CD8-positive, alpha-beta memory T cell (primary cell): Measurements from ENCODE around the gene PTPN14. TPM values are rescaled to one million over a fixed set of nuclear protein-coding genes. Genes with fewer than 3 reads are reported as not detected.

ENCODE experiments used
- CTCF ChIA-PET: fragments of 350-600 bp; sonication (Branson Sonifier 250); formaldehyde crosslinking; loops from one replicate; lab custom pipeline; 2021; ENCODE audit warnings: antibody characterized with exemption; lab: Charles Lee
- POLR2A ChIA-PET: fragments of 350-600 bp; sonication (Branson Sonifier 250); formaldehyde crosslinking; loops from one replicate; lab custom pipeline; 2021; ENCODE audit warnings: antibody characterized with exemption; lab: Charles Lee
- DNase-seq, 5 donors: peaks; one replicate each; pipeline versions ENCODE4 v3.0.0 to v3.0.0-alpha.2; 2020 to 2022; ENCODE audit warnings: mixed read lengths in 1 of 5
- H3K27ac ChIP-seq: one replicate; pipeline ENCODE4 v1.7.0; 2013; ENCODE audit warnings: low read depth, mild to moderate bottlenecking, low read length, moderate library complexity
- H3K27me3 ChIP-seq: 2 replicates; pipeline ENCODE4 v1.7.0; 2013; ENCODE audit warnings: low read length, mild to moderate bottlenecking; ENCODE audit not compliant: insufficient read depth, poor library complexity, severe bottlenecking
- H3K36me3 ChIP-seq: 2 replicates; pipeline ENCODE4 v1.7.0; 2013; ENCODE audit warnings: mild to moderate bottlenecking, low read length, moderate library complexity; ENCODE audit not compliant: insufficient read depth
- H3K4me1 ChIP-seq: 2 replicates; pipeline ENCODE4 v1.7.0; 2013; ENCODE audit warnings: mild to moderate bottlenecking, low read length, moderate library complexity; ENCODE audit not compliant: insufficient read depth
- H3K4me3 ChIP-seq: 2 replicates; pipeline ENCODE4 v1.7.0; 2013; ENCODE audit warnings: mild to moderate bottlenecking, low read length
- H3K9me3 ChIP-seq: 2 replicates; pipeline ENCODE4 v1.7.0; 2013; ENCODE audit warnings: mild to moderate bottlenecking, low read length
- H3K27ac Mint-ChIP-seq, 8 donors: one replicate each; pipeline ENCODE4 v1.8.0; 2020 to 2021; ENCODE audit warnings: mixed read lengths in 8 of 8, mild to moderate bottlenecking in 6 of 8, inconsistent platforms in 3 of 8, moderate library complexity in 3 of 8
- H3K27me3 Mint-ChIP-seq, 2 donors: one replicate each; pipeline ENCODE4 v1.8.0; 2020 to 2021; ENCODE audit warnings: mixed read lengths in 2 of 2, mild to moderate bottlenecking in 1 of 2, moderate library complexity in 1 of 2
- H3K36me3 Mint-ChIP-seq, 3 donors: one replicate each; pipeline ENCODE4 v1.8.0; 2020 to 2021; ENCODE audit warnings: mixed read lengths in 3 of 3, inconsistent platforms in 1 of 3, mild to moderate bottlenecking in 1 of 3
- H3K4me1 Mint-ChIP-seq, 3 donors: one replicate each; pipeline ENCODE4 v1.8.0; 2020 to 2021; ENCODE audit warnings: mixed read lengths in 3 of 3, inconsistent platforms in 1 of 3, mild to moderate bottlenecking in 1 of 3
- H3K4me3 Mint-ChIP-seq, 7 donors: one replicate each; pipeline ENCODE4 v1.8.0; 2020 to 2021; ENCODE audit warnings: mixed read lengths in 7 of 7, mild to moderate bottlenecking in 6 of 7, moderate library complexity in 4 of 7, inconsistent platforms in 2 of 7
- H3K9me3 Mint-ChIP-seq, 5 donors: one replicate each; pipeline ENCODE4 v1.8.0; 2020 to 2022; ENCODE audit warnings: mixed read lengths in 5 of 5, mild to moderate bottlenecking in 3 of 5, moderate library complexity in 2 of 5, inconsistent platforms in 1 of 5
- polyA plus RNA-seq: library from polyadenylated mRNA; unstranded; fragments of 300-500 nt; fragmentation: Illumina TruSeq; gene quantifications from one replicate; pipeline ENCODE4 v1.2.3, GENCODE V29; 2021
- total RNA-seq, 2 experiments: library from RNA; stranded (reverse); gene quantifications; one replicate each; pipeline ENCODE4 v1.2.3, GENCODE V29; 2021

Gene PTPN14
- total and polyA plus RNA-seq, 3 experiments from 2014 or later: 0.70 to 0.91 (median 0.79) TPM

GRCh38 chr1:214317300-214317699 is 234.1 kb downstream of the PTPN14 start:
- Histone ChIP-seq H3K4me3 (no peak overlapping the region), H3K27me3 (no peaks in the 10 kb centered on the region), H3K9me3 (no peaks in the 10 kb centered on the region), H3K4me1 (no peaks in the 10 kb centered on the region), H3K36me3 (peaks cover 14% of the 10 kb centered on the region), H3K27ac (no peak overlapping the region)
- CTCF ChIA-PET: interaction anchor here (7.5 to 11.1 kb wide), 2 partner anchors 12 to 56 kb away, joined by 38 to 80 read pairs; no protein-coding TSS in a partner anchor
- peak overlapping the region in 2 of 8 donors; percentile 9 to 45 for H3K27ac Mint-ChIP-seq
- peaks cover 9 to 71% (median 22%) of the 10 kb centered on the region in 3 donors for H3K36me3 Mint-ChIP-seq
- no peaks in the 10 kb centered on the region for H3K27me3 Mint-ChIP-seq
- DNase-seq: no peak
- POLR2A ChIA-PET: no interaction called here
- H3K4me3 Mint-ChIP-seq: no peak overlapping the region
- H3K4me1 Mint-ChIP-seq: peaks cover 0 to 5% (median 0%) of the 10 kb centered on the region in 3 donors
- no peaks in the 10 kb centered on the region for H3K9me3 Mint-ChIP-seq

GRCh38 chr1:214316593-214316992 is 234.8 kb downstream of the PTPN14 start:
- peak overlapping the region in 3 of 8 donors; percentile 12 to 52 (median 35) for H3K27ac Mint-ChIP-seq
- no peaks in the 10 kb centered on the region for H3K9me3 Mint-ChIP-seq
- ChIA-PET POLR2A (no interaction called here), CTCF (interaction anchor here (7.5 to 11.1 kb wide), 2 partner anchors 13 to 55 kb away, joined by 38 to 80 read pairs; no protein-coding TSS in a partner anchor)
- peaks cover 9 to 64% (median 20%) of the 10 kb centered on the region in 3 donors for H3K36me3 Mint-ChIP-seq
- H3K27ac ChIP-seq: no peak overlapping the region
- H3K4me3 Mint-ChIP-seq: no peak overlapping the region
- H3K4me1 ChIP-seq: no peaks in the 10 kb centered on the region
- no peaks in the 10 kb centered on the region for H3K9me3 ChIP-seq
- no peaks in the 10 kb centered on the region for H3K27me3 ChIP-seq
- H3K4me3 ChIP-seq: no peak overlapping the region
- H3K36me3 ChIP-seq: peaks cover 13% of the 10 kb centered on the region
- no peak for DNase-seq
- H3K27me3 Mint-ChIP-seq: no peaks in the 10 kb centered on the region
- peaks cover 4 to 5% (median 5%) of the 10 kb centered on the region in 3 donors for H3K4me1 Mint-ChIP-seq

GRCh38 chr1:214314178-214314843 is 237.1 kb downstream of the PTPN14 start:
- ChIA-PET POLR2A (no interaction called here), CTCF (interaction anchor here (1.4 to 11.1 kb wide), 3 partner anchors 15 to 56 kb away, joined by 3 to 80 read pairs (median 38); no protein-coding TSS in a partner anchor)
- H3K9me3 Mint-ChIP-seq: no peaks in the 10 kb centered on the region
- no peak overlapping the region for H3K27ac Mint-ChIP-seq
- peaks cover 9 to 47% (median 20%) of the 10 kb centered on the region in 3 donors for H3K36me3 Mint-ChIP-seq
- Histone ChIP-seq H3K27ac (no peak overlapping the region), H3K9me3 (no peaks in the 10 kb centered on the region), H3K27me3 (no peaks in the 10 kb centered on the region), H3K4me3 (no peak overlapping the region), H3K36me3 (peaks cover 9% of the 10 kb centered on the region), H3K4me1 (peaks cover 15% of the 10 kb centered on the region)
- peaks cover 21 to 25% (median 24%) of the 10 kb centered on the region in 3 donors for H3K4me1 Mint-ChIP-seq
- H3K27me3 Mint-ChIP-seq: no peaks in the 10 kb centered on the region
- no peak for DNase-seq
- no peak overlapping the region for H3K4me3 Mint-ChIP-seq

GRCh38 chr1:214312530-214313051 is 238.8 kb downstream of the PTPN14 start:
- peaks cover 15% of the 10 kb centered on the region for H3K4me1 ChIP-seq
- no peak overlapping the region for H3K4me3 Mint-ChIP-seq
- ChIA-PET CTCF (interaction anchor here (1.4 to 11.1 kb wide), 4 partner anchors 11 to 54 kb away, joined by 3 to 80 read pairs (median 10); no protein-coding TSS in a partner anchor), POLR2A (interaction anchor here (0.7 kb wide), 1 partner anchor 13 kb away, joined by 6 read pairs; no protein-coding TSS in a partner anchor)
- H3K4me3 ChIP-seq: no peak overlapping the region
- H3K9me3 ChIP-seq: no peaks in the 10 kb centered on the region
- no peaks in the 10 kb centered on the region for H3K9me3 Mint-ChIP-seq
- no peak overlapping the region for H3K27ac ChIP-seq
- DNase-seq: no peak
- H3K36me3 ChIP-seq: peaks cover 9% of the 10 kb centered on the region
- H3K4me1 Mint-ChIP-seq: peaks cover 33 to 40% (median 36%) of the 10 kb centered on the region in 3 donors
- no peaks in the 10 kb centered on the region for H3K27me3 Mint-ChIP-seq
- peaks cover 9 to 30% (median 9%) of the 10 kb centered on the region in 3 donors for H3K36me3 Mint-ChIP-seq
- H3K27ac Mint-ChIP-seq: peak overlapping the region in 3 of 8 donors; percentile 47 to 68 (median 54)
- H3K27me3 ChIP-seq: no peaks in the 10 kb centered on the region

- Mint-ChIP-seq H3K9me3 (no peaks in the 10 kb centered on the region), H3K27me3 (no peaks in the 10 kb centered on the region), H3K36me3 (peaks cover 7 to 22% (median 9%) of the 10 kb centered on the region in 3 donors), H3K4me1 (peaks cover 33 to 43% (median 36%) of the 10 kb centered on the region in 3 donors), H3K4me3 (peak overlapping the region; percentile 54 to 81 (median 73)), H3K27ac (peak overlapping the region in 7 of 8 donors; percentile 6 to 82 (median 39))
- peaks cover 15% of the 10 kb centered on the region for H3K4me1 ChIP-seq
- ChIA-PET POLR2A (no interaction called here), CTCF (interaction anchor here (0.8 to 11.1 kb wide), 3 partner anchors 19 to 49 kb away, joined by 3 to 80 read pairs (median 15); no protein-coding TSS in a partner anchor)
- DNase-seq: no peak
- H3K27ac ChIP-seq: no peak overlapping the region
- H3K4me3 ChIP-seq: peak overlapping the region; percentile 29
- peaks cover 9% of the 10 kb centered on the region for H3K36me3 ChIP-seq
- H3K27me3 ChIP-seq: no peaks in the 10 kb centered on the region
- no peaks in the 10 kb centered on the region for H3K9me3 ChIP-seq
Measured at GRCh38 chr1:214310777-214311690, 240.4 kb downstream of the PTPN14 start.

GRCh38 chr1:214310010-214310409 is 241.4 kb downstream of the PTPN14 start:
- H3K27ac Mint-ChIP-seq: peak overlapping the region in 3 of 8 donors; percentile 14 to 40 (median 26)
- Histone ChIP-seq H3K27ac (no peak overlapping the region), H3K4me1 (peaks cover 15% of the 10 kb centered on the region), H3K27me3 (no peaks in the 10 kb centered on the region), H3K4me3 (no peak overlapping the region), H3K9me3 (no peaks in the 10 kb centered on the region), H3K36me3 (peaks cover 2% of the 10 kb centered on the region)
- peak overlapping the region; percentile 21 to 75 (median 49) for H3K4me3 Mint-ChIP-seq
- DNase-seq: no peak
- H3K27me3 Mint-ChIP-seq: no peaks in the 10 kb centered on the region
- H3K4me1 Mint-ChIP-seq: peaks cover 33 to 43% (median 36%) of the 10 kb centered on the region in 3 donors
- no peaks in the 10 kb centered on the region for H3K9me3 Mint-ChIP-seq
- POLR2A ChIA-PET: no interaction called here
- peaks cover 3 to 18% (median 3%) of the 10 kb centered on the region in 3 donors for H3K36me3 Mint-ChIP-seq
- CTCF ChIA-PET: no interaction called here

GRCh38 chr1:214306269-214306668 is 245.1 kb downstream of the PTPN14 start:
- H3K4me1 Mint-ChIP-seq: peaks cover 39 to 58% (median 55%) of the 10 kb centered on the region in 3 donors
- Histone ChIP-seq H3K27me3 (no peaks in the 10 kb centered on the region), H3K4me1 (peaks cover 15% of the 10 kb centered on the region), H3K36me3 (no peaks in the 10 kb centered on the region), H3K27ac (no peak overlapping the region), H3K9me3 (no peaks in the 10 kb centered on the region), H3K4me3 (no peak overlapping the region)
- H3K36me3 Mint-ChIP-seq: peaks cover 0 to 12% (median 0%) of the 10 kb centered on the region in 3 donors
- H3K27me3 Mint-ChIP-seq: no peaks in the 10 kb centered on the region
- ChIA-PET CTCF (interaction anchor here (1.3 to 2.2 kb wide), 3 partner anchors 22 to 45 kb away, joined by 4 to 6 read pairs (median 5); no protein-coding TSS in a partner anchor), POLR2A (no interaction called here)
- no peaks in the 10 kb centered on the region for H3K9me3 Mint-ChIP-seq
- H3K27ac Mint-ChIP-seq: no peak overlapping the region
- no peak overlapping the region for H3K4me3 Mint-ChIP-seq
- DNase-seq: no peak
